Raji (cell line): ENCODE measurements around the gene SLC25A29.

Experiments
- POLR2A ChIP-seq: IDR thresholded peaks from 2 replicates; pipeline ENCODE4 v1.6.1; 2011; ENCODE audit warnings: low read depth, low read length, control low read depth; ENCODE audit not compliant: insufficient read depth

Gene SLC25A29

DNA sequence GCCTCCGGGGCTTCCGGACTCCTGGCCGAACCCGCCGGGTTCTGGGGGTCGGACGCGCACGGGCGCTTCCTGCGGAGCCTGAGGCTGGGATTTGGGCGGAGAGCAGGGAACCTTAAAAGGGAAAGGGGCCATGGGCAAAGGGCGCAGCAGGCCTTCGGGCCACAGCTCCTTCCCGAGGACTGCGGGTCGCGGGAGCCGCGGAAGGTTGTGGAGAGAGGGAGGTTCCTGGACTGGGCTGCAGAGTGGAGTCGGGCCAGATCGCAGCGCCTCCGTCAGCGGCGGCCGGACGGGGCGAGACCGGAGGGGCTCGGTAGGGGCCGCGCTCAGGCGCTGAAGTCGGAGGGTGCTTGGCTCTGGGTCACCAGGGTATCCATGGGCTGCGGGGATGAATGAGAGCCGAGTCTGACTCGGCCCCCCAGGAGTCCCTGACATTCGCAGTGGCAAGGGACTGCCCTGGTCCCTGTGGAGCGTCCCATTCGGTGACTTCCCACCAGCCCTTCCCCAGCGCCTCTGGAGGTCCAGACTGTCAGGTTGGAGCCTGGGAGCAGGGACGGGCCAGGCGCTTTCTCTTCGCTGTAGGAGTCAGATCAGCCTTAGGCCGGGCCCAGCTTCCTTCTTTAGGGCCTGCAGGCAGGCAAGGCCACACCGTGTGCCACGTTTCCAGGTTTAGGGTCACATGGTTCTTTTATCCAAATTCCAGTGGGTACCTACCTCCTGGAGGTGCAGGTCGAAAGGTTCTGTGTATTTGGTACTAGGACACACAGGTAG is 938 bp upstream of the SLC25A29 start:
- no peak for TF ChIP-seq POLR2A

DNA sequence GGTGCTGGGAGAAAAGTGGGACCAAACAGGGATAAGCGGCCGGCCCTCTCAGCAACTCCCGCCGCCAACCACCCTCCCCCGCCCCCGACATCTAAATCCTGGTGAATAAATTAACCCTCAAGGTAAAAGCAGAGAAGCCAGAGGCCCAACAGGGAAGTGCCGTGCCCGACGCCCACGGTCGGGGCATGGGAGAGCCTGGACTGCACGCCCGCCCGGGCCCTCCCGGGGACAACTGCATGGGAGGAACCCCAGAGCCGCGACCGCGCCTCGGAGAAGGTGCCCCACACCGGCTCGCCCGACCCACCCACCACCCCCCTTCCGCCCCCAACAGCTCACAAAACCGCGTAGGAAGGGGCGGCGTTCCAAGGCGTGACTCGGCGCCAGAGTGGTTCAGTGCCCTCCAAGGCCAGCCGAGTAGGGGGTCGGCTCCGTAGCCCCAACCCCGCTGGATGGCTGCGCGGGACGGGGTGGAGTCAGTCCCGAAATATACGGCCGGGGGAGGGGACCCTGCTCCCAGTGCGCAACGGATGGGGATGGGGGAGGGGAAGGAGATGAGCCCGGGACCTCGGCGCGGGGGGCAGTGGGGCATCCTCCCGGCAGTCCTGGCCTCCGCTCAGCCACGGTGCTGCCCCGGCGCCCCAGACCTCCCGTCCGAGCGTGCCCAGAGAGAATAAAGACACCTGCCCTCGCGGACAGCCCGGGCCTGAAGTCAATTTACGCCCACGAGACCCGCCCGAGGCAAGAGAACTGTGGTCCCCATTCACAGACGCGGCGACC is 732 bp downstream of the SLC25A29 start:
- TF ChIP-seq POLR2A: no peak

DNA sequence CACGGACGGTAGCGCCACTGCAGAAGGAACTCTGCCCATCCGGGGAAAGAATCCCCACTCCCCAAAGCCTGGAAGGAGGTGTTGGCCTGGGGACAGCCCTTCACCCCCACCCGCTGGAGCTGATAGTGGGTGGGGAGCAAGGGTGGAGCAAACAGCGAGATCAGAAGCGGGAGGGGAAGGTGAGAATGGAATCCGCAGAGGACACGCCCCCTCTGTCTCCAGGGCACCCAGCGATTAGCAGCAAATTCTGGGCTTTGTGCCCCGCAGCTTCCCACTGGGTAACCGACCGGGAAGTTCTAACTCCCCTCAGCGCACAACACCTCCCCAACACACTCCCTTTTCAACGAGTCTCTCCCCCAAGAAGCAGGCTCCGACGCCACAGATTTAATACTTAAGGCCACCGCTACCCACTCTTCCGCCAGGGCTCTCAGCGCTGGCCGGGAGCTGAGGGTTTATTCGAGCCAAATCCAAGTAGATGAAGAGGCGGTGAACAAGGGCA is 1.4 kb downstream of the SLC25A29 start:
- no peak for TF ChIP-seq POLR2A

DNA sequence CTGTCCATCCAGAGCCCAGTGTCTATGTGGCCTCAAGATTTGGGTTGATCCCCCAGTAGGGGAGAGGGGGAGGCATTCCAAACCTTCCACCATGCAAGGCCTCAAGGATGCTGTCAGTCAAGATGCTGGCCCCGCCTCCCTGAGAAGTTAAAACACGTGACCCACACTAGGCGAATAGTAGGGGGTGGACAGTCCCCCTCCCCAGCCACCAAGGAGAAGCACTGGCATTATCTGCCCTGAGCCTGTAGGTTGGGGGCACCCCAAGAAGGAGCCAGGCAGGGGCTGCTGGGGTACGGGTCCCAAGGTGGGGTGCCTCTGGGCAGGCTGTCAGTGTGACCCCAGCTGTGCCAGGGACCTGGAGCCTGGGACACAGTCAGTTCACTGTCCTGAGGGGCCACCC is 2.3 kb downstream of the SLC25A29 start:
- TF ChIP-seq POLR2A: no peak

DNA sequence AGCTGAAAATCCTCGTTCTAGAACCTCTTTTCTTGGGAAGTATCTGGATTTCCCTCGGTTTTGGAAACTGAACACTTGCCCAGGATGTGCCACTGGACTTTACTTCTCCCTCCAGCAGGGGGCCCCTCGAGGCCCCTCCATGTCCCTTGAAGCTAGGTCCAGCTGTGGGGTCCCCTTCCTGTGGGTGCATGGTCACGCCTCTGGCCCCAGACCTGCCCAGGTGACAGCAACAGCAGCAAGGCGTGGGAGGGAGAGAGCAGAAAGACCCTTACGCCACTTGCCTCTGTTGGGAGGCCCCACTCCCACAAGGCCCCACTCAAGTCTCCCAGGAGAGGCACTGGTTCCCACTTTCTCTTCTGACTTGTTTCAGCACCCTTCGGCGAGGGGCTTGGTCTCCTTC is 3.1 kb downstream of the SLC25A29 start:
- TF ChIP-seq POLR2A: no peak

- TF ChIP-seq POLR2A: no peak
Observed at GRCh38 chr14:100302616-100303015, 3.6 kb downstream of the SLC25A29 start.

DNA sequence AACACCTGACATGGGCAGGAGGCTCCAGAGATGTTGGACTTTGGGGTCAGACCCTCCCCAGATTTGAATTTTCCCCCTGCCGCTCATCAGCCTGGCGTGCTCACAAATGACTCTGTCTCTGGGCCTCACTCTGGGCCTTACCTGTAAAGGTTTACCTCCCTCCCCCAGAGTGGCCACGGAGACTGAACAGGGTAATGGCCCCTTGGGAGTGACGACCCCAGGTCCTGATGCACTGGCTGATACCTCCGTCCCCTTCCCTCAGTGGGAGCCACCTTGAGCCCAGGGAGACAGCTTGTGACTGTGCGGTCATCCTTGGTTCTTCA is 7.0 kb downstream of the SLC25A29 start:
- TF ChIP-seq POLR2A: no peak

- TF ChIP-seq POLR2A: no peak
Observed at GRCh38 chr14:100298551-100299237, 7.5 kb downstream of the SLC25A29 start.

GRCh38 chr14:100297320-100298300 is 8.6 kb downstream of the SLC25A29 start:
- TF ChIP-seq POLR2A: no peak

DNA sequence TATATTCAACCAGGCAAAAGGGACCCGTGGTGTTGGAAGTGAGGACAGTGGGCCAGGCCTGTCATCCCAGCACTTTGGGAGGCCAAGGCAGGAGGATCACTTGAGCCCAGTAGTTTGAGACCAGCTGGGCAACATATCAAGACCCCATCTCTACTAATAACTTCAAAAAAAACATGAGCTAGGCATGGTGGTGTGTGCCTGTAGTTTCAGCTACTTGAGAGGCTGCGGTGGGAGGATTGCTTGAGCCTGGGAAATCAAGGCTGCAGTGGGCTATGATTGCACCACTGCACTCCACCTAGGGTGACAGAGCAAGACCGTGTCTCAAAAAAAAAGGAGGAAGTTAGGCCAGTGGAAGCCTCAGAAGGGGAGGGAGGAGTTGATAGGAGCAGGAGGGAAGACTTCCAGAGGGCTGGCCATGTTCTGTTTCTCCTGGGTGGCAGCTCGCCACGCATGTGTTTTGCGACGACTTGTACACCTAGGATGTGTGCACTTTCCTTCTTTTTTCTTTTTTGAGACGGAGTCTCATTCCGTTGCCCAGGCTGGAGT is 10.1 kb downstream of the SLC25A29 start:
- TF ChIP-seq POLR2A: no peak

DNA sequence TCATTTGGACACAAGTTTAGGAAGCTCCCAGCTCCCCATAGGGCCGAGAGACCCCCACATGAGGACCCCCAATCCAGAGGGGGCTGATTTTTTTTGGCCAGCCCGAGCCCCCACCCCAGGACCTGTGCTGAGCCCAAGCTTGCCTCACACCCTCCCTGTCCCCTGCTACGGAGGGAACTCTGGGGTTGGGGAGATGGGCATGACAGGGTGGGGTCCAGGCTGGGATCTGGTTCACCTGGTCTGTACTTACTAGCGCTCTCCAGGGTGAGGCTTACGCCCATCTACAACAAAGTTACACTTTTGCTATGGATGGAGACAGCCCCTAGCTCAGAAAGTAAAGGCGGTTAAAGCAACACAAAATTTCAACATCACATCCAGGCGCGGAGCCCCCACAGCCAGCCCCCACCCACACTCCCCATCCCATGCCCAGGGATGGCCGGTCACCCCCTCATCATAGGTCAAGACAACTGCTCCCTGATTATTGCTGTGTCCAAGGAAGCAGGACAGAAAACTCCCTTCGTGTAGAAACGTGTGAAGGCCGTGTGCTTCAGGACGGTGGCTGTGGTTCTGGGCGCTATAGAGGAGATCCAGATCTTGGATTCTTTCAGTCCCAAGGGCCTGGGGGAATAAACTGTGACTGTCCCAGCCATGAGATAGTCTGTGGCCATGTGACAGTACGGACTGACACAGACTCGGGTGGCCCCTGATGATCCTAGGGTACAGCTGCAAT is 10.7 kb downstream of the SLC25A29 start:
- no peak for TF ChIP-seq POLR2A

DNA sequence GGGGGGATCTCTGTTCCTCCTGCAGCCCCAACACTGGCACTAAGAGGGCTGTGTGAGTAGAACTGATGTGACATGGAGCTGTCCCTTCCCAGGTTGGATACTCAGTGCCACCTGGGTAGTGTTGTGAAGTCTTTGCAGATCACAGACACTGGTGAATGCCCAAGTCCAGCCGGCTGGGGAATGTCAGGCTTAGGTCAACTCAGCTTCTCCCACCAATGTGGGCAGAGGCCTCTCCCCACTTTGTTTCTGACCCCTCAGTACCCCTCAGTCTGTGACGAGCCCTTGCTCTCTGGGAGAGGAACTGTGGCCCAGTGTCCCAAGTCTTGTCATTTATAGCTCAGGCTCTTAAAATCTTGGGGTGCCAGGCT is 11.3 kb downstream of the SLC25A29 start:
- TF ChIP-seq POLR2A: no peak

- no peak for TF ChIP-seq POLR2A
Observed at GRCh38 chr14:100294213-100294962, 11.9 kb downstream of the SLC25A29 start.
